GM12892 (cell line): ENCODE results near the gene ABCB6.

Experiments used
- POLR2A ChIP-seq: IDR thresholded peaks from 2 replicates; pipeline ENCODE4 v1.6.1; 2011; ENCODE audit warnings: low read depth, low read length, control low read depth
- POLR2AphosphoS5 ChIP-seq: IDR thresholded peaks from 2 replicates; pipeline ENCODE4 v1.6.1; 2011; ENCODE audit warnings: low read depth, low read length, control low read depth
- TAF1 ChIP-seq: IDR thresholded peaks from 2 replicates; pipeline ENCODE4 v1.6.1; 2011; ENCODE audit warnings: low read depth, mild to moderate bottlenecking, control low read depth, low read length, borderline replicate concordance

DNA sequence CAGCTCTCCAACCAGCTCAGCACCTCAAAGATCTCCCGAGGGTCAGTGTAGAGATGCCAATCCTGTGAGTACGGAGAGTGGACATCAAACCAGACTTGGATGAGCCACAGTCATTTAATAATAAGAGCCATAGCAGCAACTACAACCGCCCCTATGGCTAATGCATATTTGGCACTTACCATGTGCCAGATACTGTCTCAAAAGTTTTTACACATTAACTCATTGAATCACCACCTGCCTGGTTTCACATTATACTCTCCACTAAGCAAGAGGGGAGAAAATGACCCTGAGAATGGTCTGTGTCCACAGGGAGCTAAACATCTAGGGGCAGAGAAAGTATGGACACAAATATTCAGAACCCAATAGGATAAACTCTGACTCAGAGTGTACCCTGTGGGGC, 44.6 kb downstream of the ABCB6 start:
- TF ChIP-seq POLR2A (no peak), POLR2AphosphoS5 (no peak), TAF1 (no peak)
